Activated naive CD4-positive, alpha-beta T cell (primary cell): ENCODE measurements around the gene ILDR1.
"Not testable (repeated sequence)": the region's sequence is repeated elsewhere in the genome, so short reads cannot be mapped to it uniquely, and the experiment has no call there.

ENCODE experiments used
- DNase-seq, 4 experiments: peaks; one replicate each; lab custom pipeline; 2025; lab: John Stamatoyannopoulos, UW

The ILDR1 gene

DNA sequence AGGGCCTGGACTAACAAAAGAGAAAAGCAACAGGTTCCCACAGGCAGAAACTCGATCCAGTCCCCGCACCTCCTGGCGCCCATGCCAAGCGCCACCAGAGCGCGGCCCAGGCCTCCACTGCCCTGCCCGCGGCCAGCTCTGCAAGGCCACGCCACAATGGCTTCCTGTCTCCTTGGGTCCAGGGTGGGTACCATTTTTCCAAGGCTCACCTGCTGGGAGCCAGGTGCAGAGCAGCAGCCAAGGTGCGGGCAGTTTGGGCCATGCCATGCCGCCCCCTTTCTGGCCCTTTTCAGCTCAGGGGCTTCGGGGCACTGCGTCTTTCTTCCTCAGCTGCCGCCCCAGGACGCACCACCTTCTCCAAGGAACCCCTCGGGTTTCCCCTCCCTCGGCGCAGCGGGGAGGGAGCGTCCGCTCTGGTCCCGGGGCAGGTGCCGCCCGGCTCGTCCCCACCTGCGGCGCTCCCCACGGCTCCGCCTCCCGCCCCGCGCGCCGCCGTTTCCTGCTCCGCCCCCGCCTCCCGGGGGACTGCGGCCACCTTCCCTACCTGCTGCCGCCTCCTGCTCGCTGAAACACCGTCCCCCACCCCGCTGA, at the start of gene ILDR1:
Gene ILDR1, minus strand, starts transcription at position 437 of the 591 bp plus-strand sequence. Its CDS starts 170 bp downstream, at position 267.
- DNase-seq: peak in 1 of 4 experiments; percentile 4

DNA sequence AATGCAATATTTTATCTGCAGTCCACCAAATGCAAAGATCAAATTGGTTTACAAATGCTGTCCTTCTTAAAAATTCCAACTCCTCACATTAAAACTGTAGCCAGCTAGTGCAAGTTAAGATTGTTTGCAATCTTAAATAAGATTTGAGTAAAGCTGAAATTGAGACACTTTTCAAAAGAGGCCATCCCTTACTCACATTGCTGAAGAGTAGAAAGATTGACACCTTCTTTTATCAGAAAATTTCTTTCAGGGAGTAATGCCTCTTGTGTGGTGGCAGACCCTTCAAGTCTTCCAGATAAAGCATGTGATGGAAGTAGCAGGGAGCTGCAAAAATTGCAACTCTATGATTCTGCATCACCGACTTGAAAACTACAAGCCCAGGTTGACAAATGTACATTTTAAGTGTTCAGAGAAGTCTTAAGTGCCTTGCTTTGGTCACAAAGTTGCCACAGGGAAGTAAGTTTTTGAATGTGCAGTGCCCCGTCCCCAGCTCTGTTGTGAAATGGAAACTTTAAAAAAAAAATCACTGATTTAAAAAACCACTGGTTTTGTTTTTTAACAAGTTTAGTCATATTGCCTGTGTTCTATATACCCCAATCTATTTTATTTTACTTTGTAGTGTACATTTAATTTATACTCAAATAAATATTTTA, 45.7 kb upstream of the ILDR1 start:
- no peak for DNase-seq

DNA sequence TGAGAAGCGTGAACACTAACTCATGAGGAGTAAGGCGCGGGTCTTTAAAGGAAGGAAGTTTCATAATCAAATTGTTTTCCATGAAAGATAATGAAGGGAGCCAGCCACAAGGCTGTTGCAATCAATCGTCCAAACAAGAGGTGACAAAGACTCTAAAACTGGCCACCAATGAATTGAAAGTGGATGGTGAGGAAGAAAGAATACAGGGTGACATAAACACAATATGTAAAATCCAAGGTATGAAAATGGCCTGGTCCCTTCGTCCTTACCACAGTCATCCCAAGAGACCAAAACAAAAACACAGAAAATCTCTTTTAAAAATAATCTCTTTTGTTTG, 45.1 kb upstream of the ILDR1 start:
- DNase-seq: no peak

- DNase-seq: no peak
These were observed 44.5 kb upstream of the ILDR1 start for GRCh38 chr3:122066331-122067213.

- no peak for DNase-seq
These were observed 42.3 kb upstream of the ILDR1 start for GRCh38 chr3:122064326-122064725.

DNA sequence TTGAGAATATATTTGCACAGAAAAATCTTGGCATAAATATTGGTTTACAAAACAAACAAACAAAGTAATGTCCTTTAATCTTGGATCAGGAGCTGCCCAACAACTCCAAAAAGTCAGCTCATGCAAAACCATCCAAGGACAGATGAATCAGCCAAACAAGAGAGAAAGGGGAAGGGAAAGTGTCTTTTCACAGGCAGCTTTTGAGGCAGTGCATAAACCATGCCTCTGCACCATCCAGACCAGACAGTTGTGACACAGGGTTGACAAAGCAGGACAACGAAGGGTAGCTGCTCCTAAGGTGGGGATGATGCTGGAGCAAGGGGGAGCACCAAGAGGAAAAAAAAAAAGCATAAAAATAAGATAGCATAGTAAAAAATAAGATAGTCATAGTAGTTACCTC, 41.9 kb upstream of the ILDR1 start:
- no peak for DNase-seq

DNA sequence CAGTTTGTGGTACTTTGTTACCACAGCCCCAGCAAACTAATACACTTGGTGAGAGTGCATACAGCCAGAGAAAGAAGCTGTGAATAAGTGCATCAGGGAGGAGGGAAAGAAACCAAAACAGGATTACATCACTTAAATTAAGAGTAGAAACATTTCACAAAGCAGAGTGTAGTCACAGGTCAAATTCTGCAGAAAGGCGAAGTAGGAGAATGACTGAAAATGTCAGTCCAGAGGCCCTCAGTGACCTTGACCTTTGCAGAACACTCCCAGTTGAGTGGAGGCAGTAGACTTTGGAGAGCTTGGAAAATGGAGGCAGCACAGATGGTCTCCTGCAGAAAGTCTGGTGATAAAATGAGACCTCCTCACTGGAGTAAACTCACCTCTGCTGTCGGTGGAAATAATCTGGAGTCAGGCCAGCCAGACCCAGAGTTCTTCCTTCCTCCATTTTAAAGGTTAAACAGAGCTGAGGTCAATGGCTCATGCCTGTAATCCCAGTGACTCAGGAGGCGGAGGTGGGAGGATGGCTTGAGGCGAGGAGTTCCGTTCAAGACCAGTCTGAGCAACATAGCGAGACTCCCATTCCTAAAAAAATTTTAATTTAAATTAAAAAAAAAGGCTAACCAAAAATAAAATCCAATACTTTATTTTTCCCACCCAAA, 38.1 kb upstream of the ILDR1 start:
- no peak for DNase-seq

DNA sequence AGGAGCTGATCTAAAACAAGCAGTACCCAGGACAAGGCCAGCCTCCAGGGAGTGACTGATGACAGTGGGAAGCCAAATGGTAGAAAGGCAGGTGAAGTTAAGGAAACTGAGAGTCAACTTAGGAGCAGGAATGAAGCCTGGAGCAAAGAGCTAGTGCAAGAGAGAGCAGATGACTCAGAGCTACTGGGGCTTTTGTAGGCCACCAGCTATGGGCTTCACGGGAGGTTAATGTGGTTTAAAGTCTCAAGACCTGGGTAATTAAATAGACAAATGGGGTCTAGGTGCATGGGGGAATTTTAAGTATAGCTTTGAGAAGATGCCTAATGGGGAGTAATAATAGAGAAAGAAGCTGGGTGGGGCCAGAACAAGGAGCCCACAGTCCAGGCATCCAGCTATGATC, 36.2 kb upstream of the ILDR1 start:
- DNase-seq: no peak

GRCh38 chr3:122057671-122058070, 35.6 kb upstream of the ILDR1 start:
- DNase-seq: no peak

GRCh38 chr3:122055215-122055614, 33.2 kb upstream of the ILDR1 start, which contains the start of gene CD86:
CD86 (plus strand) TSS chr3:122055362; CDS start chr3:122055490, 128 bp downstream.
- no peak for DNase-seq

DNA sequence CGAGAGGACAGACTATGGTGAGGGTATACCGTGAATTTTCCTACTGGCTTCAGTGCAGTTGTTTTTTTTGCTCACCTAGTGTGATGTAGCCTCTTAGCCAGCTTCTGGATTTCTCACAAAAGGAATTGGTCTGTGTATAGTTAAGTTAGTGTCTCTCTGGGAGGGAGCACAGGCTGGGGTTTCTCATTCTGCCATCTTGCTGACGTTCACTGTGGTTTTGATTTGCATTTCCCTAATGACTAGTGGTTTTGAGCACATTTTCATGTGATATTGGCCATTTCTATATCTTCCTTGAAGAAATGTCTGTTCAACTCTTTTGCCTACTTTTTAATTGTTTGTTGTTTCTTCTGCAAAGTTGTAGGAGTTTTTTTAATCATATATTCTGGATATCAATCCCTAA, 30.9 kb upstream of the ILDR1 start:
- DNase-seq: no peak

DNA sequence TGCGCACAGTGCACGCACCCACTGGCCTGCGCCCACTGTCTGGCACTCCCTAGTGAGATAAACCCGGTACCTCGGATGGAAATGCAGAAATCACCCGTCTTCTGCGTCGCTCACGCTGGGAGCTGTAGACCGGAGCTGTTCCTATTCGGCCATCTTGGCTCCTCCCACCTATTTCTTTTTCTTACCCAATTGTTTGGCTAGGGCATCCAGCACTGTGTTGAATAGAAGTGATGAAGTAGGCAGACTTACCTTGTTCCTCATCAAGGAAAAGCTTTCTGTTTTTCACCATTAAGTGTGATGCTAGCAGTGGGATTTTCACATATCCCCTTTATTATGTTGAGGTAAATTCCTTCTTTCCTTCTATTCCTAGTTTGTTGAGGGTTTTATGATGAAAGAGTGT, 25.7 kb upstream of the ILDR1 start:
- DNase-seq: not testable (repeated sequence)

DNA sequence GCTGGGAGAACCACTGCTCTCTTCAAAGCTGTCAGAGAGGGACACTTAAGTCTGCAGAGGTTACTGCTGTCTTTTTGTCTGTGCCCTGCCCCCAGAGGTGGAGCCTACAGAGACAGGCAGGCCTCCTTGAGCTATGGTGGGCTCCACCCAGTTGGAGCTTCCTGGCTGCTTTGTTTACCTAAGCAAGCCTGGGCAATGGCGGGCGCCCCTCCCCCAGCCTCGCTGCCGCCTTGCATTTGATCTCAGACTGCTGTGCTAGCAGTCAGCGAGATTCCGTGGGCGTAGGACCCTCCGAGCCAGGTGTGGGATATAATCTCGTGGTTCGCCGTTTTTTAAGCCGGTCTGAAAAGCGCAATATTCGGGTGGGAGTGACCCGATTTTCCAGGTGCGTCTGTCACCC, 25.2 kb upstream of the ILDR1 start:
- not testable (repeated sequence) for DNase-seq

DNA sequence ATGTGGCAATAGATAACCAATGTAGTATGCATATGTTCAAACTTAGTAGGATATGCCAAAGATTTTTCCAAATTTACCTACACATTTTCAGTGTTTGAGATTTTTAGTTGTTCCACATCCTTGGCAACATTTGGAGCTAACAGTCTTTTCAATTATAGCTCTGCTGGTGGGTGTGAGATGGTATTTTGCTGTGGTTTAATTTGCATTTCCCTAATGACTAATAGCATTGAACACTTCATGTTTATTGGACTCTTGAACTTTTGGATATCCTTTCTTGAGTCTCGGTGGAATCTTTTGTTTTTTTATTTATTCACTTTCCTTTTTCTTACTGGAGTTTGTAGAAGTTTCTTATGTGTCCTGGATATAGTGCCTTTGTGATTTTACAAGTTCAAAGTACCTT, 11.0 kb upstream of the ILDR1 start:
- no peak for DNase-seq

DNA sequence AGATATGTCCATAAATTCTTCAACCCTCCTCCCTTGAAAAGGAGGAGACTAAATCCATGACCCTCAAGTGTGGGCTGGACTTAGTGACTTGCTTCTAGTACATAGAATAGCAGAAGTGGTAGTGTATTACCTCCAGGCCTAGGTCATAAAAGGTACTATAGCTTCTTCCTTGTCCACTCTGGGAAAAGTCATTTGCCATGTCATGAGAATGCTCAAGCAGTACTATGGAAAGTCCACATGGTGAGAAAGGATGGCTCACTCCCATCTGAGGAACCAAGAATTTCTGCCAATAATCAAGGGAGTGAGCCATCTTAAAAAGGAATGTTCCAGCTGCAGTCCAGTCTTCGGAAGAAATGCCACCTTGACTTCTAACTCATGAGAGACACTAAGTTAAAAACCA, 10.5 kb upstream of the ILDR1 start:
- DNase-seq: no peak

GRCh38 chr3:122031123-122031468, 9.0 kb upstream of the ILDR1 start:
- DNase-seq: no peak

DNA sequence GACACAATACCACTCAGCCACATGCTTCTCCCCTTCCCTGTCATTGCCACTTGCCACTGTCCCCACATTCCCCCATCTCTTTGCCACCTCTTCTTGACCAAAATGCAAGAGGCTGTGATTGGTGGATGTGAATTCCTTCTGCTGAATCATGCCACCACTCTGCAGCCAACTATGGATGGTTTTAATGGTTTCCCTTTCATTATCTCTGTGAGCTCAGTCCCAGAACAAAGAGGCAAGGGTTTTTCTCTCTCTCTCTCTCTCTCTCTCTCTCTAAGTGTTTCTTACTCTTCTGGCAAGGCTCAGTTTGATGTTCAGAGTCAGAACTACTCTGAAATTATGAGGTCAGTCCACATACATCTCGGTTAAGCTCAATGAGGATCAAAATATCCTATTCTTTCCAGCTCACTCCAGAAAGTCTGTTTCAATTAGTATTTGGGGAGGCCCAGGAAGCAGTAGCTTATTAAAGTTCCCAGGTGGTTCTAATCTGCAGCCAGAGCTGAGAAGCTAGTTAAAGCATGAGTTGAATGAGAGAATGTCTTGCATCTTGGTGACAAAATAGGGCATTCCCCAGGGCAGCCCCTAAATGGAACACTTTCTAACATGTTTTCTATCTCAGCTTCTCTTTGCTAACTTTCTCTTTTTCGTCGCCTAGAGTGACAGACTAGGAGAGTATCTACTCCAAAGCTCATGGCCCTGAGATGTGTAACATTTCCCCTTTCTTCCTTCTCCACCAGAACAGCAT, 8.5 kb upstream of the ILDR1 start:
- DNase-seq: no peak

- DNase-seq: no peak
These were observed 3.2 kb upstream of the ILDR1 start for GRCh38 chr3:122025296-122025695.

GRCh38 chr3:122024800-122025199, 2.8 kb upstream of the ILDR1 start:
- DNase-seq: no peak

DNA sequence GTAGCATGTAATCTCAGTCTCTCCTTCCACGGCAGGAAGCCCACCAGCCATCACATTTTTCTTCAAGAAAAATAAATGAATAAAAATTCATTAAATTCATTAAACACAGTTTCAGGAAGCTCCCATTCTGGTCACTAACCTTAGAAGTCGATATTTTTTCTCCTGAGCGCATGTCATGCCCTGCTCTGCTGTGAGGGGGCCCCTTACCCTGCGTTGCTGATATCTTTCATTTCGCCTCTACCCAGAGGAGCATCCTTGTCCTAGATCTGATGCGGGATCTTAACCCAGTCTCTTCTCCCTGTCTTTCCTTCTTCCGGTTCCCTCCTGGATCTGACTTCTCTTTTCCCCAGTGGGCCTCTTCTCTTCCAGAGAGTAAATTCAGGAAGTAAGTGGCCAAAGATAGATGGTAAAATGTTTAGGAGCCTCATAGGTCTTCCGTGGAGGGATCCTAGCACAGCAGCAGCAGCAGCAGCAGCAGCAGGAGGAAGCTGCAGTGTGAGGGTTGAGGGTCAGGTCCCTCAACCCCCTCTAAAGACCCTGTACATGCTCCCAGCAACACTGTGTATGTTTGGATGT, 1.4 kb upstream of the ILDR1 start:
- DNase-seq: no peak

GRCh38 chr3:122021037-122021436, 1.0 kb downstream of the ILDR1 start:
- DNase-seq: no peak

DNA sequence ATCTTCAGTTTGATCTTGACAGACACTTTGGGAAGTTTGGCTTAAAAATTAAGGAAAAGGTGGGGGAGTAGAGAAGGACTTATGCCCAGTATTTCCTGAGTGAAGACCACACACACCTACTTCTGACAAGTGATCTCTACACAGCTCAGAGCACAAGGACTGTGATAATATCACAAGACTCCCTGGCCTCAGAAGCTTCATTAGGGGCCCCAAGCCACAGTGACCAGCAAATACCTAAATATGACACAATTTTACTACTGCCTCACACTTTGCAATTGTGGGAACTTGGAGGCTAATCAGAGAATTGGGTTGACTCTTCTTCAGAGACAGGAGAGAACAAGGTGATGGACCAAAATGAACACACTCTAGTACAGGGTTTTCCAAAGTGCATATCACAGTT, 2.6 kb downstream of the ILDR1 start:
- no peak for DNase-seq
